ENCODE results near the gene ZNF367. TPM values are rescaled to one million over a fixed set of nuclear protein-coding genes. Genes with fewer than 3 reads are reported as not detected.

Gene ZNF367
- total and polyA plus RNA-seq, 2 donors (not counting 1 experiment from before 2014, with no cell fraction given), result 1.3 to 2.2 TPM

- CTCF ChIA-PET, result no interaction called here
- Histone ChIP-seq H3K9me3 (ENCODE audit: control extremely low read depth in 1 of 3, control insufficient read depth in 2 of 3, insufficient read depth in 1 of 3, low read length in 2 of 3) (no peaks in the 10 kb centered on the region), H3K79me2 (ENCODE audit: control insufficient read depth, insufficient read depth, low read length) (no peaks in the 10 kb centered on the region), H3K4me3 (ENCODE audit: control extremely low read depth in 1 of 5, extremely low read depth in 1 of 5, insufficient read depth in 1 of 5, low read depth in 2 of 5, low read length in 4 of 5) (no peak overlapping the region), H4K20me1 (ENCODE audit: control insufficient read depth, insufficient read depth, low read length, poor library complexity, severe bottlenecking) (no peaks in the 10 kb centered on the region), H2AFZ (ENCODE audit: insufficient read depth, low read depth, low read length, poor library complexity, severe bottlenecking) (no peak overlapping the region), H3K4me2 (replicated peaks; ENCODE audit: low read depth, low read length, poor library complexity, severe bottlenecking) (no peak overlapping the region), H3K36me3 (replicated peaks in 1 of 2; ENCODE audit: control extremely low read depth in 1 of 2, control insufficient read depth in 1 of 2, extremely low read depth in 1 of 2, insufficient read depth in 2 of 2, low read length in 1 of 2) (peaks cover 0 to 7% of the 10 kb centered on the region in 2 experiments), H3K4me1 (ENCODE audit: control insufficient read depth in 2 of 2, insufficient read depth in 2 of 2, low read length in 2 of 2) (peaks cover 7 to 10% of the 10 kb centered on the region in 2 donors), H3K27me3 (replicated peaks in 1 of 4; ENCODE audit: control extremely low read depth in 1 of 4, control insufficient read depth in 3 of 4, insufficient read depth in 4 of 4, low read length in 3 of 4) (peaks cover 0 to 4% (median 0%) of the 10 kb centered on the region in 4 experiments), H3K27ac (ENCODE audit: low read length in 2 of 2) (no peak overlapping the region), H3K9ac (ENCODE audit: low read length) (no peak overlapping the region)
- DNase-seq (no peak), ATAC-seq (ENCODE audit: low read depth) (no peak)
- intact Hi-C loops (cut with micrococcal nuclease), result no loop called here
- no peak overlapping the region for H3K4me3 Mint-ChIP-seq
- no peaks in the 10 kb centered on the region for H3K9me3 Mint-ChIP-seq (ENCODE audit: insufficient read depth)
- H3K27me3 Mint-ChIP-seq, result no peaks in the 10 kb centered on the region
- POLR2A ChIA-PET, result no interaction called here
- H3K27ac Mint-ChIP-seq, result no peak overlapping the region
- peaks cover 17% of the 10 kb centered on the region for H3K4me1 Mint-ChIP-seq
- TF ChIP-seq CTCF (IDR thresholded peaks at IDR 0.05), result no peak
- TF ChIP-seq EZH2 (IDR thresholded peaks at IDR 0.05; ENCODE audit: borderline replicate concordance, insufficient read depth, low read depth, low read length, poor library complexity, severe bottlenecking), result no peak
Measured at GRCh38 chr9:96386157-96386556, 32.0 kb downstream of the ZNF367 start.

- Histone ChIP-seq H2AFZ (ENCODE audit: insufficient read depth, low read depth, low read length, poor library complexity, severe bottlenecking) (peak within 1 kb of the TSS; percentile 84), H3K4me3 (ENCODE audit: control extremely low read depth in 1 of 5, extremely low read depth in 1 of 5, insufficient read depth in 1 of 5, low read depth in 2 of 5, low read length in 4 of 5) (peak within 1 kb of the TSS; percentile 21 to 65 (median 52)), H3K9ac (ENCODE audit: low read length) (peak within 1 kb of the TSS; percentile 69), H3K4me2 (replicated peaks; ENCODE audit: low read depth, low read length, poor library complexity, severe bottlenecking) (peak within 1 kb of the TSS; percentile 90), H3K79me2 (ENCODE audit: control insufficient read depth, insufficient read depth, low read length) (no peaks in the 10 kb centered on the region), H3K9me3 (ENCODE audit: control extremely low read depth in 1 of 3, control insufficient read depth in 2 of 3, insufficient read depth in 1 of 3, low read length in 2 of 3) (no peaks in the 10 kb centered on the region), H3K27ac (ENCODE audit: low read length in 2 of 2) (no peak within 1 kb of the TSS), H3K27me3 (replicated peaks in 1 of 4; ENCODE audit: control extremely low read depth in 1 of 4, control insufficient read depth in 3 of 4, insufficient read depth in 4 of 4, low read length in 3 of 4) (peaks cover 0 to 4% (median 0%) of the 10 kb centered on the region in 4 experiments), H3K4me1 (ENCODE audit: control insufficient read depth in 2 of 2, insufficient read depth in 2 of 2, low read length in 2 of 2) (peaks cover 7 to 10% of the 10 kb centered on the region in 2 donors), H4K20me1 (ENCODE audit: control insufficient read depth, insufficient read depth, low read length, poor library complexity, severe bottlenecking) (no peaks in the 10 kb centered on the region), H3K36me3 (replicated peaks in 1 of 2; ENCODE audit: control extremely low read depth in 1 of 2, control insufficient read depth in 1 of 2, extremely low read depth in 1 of 2, insufficient read depth in 2 of 2, low read length in 1 of 2) (peaks cover 0 to 7% of the 10 kb centered on the region in 2 experiments)
- peaks cover 18% of the 10 kb centered on the region for H3K4me1 Mint-ChIP-seq
- ChIA-PET CTCF (interaction anchor here (1.1 kb wide), 2 partner anchors 56 to 66 kb away, joined by 4 read pairs; partner anchors contain the start of gene HABP4), POLR2A (no interaction called here)
- ATAC-seq (ENCODE audit: low read depth), result peak; percentile 74
- intact Hi-C loops (cut with micrococcal nuclease), result loop anchor here (5.0 kb wide), 1 partner anchor 34 kb away; the partner anchor contains the start of gene ZNF367
- TF ChIP-seq EZH2 (IDR thresholded peaks at IDR 0.05; ENCODE audit: borderline replicate concordance, insufficient read depth, low read depth, low read length, poor library complexity, severe bottlenecking), result no peak
- TF ChIP-seq CTCF (IDR thresholded peaks at IDR 0.05), result no peak
- peak; percentile 22 for DNase-seq
- H3K27ac Mint-ChIP-seq, result peak within 1 kb of the TSS; percentile 75
- no peaks in the 10 kb centered on the region for H3K9me3 Mint-ChIP-seq (ENCODE audit: insufficient read depth)
- 7% methylated on average over 71 of the region's 73 CpGs for WGBS (ENCODE audit: insufficient coverage)
- H3K4me3 Mint-ChIP-seq, result peak within 1 kb of the TSS; percentile 87
- no peaks in the 10 kb centered on the region for H3K27me3 Mint-ChIP-seq
Measured at GRCh38 chr9:96383165-96383942, 34.8 kb downstream of the ZNF367 start, which contains the start of gene SLC35D2. TSS of gene SLC35D2 (minus strand) at chr9:96383711. CDS start at chr9:96383634, 77 bp downstream.

Measured in B cell (primary cell).